Panc1 (cell line): ENCODE data around the gene CA10.

Experiments
- CTCF ChIP-seq: fragments of 450-650 bp; IDR thresholded peaks from 2 replicates; pipeline ENCODE4 v1.5.1; 2017; ENCODE audit warnings: mild to moderate bottlenecking
- POLR2AphosphoS5 ChIP-seq: IDR thresholded peaks from 2 replicates; pipeline ENCODE4 v1.6.1; 2012; ENCODE audit warnings: mild to moderate bottlenecking, low read depth, low read length, moderate library complexity
- REST ChIP-seq, 2 experiments: IDR thresholded peaks; 2 replicates each; pipeline ENCODE4 v1.6.1; 2011 to 2012; ENCODE audit warnings: low read depth in 2 of 2, control low read depth in 1 of 2, low read length in 1 of 2, mild to moderate bottlenecking in 1 of 2, moderate library complexity in 1 of 2; ENCODE audit not compliant: insufficient read depth in 1 of 2
- SIN3A ChIP-seq: IDR thresholded peaks from 2 replicates; pipeline ENCODE4 v1.6.1; 2012; ENCODE audit warnings: low read depth, mild to moderate bottlenecking, low read length, moderate library complexity, borderline replicate concordance; ENCODE audit not compliant: insufficient read depth
- TCF7L2 ChIP-seq: IDR thresholded peaks from 2 replicates; pipeline ENCODE4 v1.6.1; 2011; ENCODE audit warnings: mild to moderate bottlenecking, low read depth, low read length, inconsistent platforms

GRCh38 chr17:51746421-51746820 lies 412.1 kb downstream of the CA10 start:
- TF ChIP-seq POLR2AphosphoS5 (no peak), CTCF (no peak), REST (IDR thresholded peaks at IDR 0.05; ENCODE audit: insufficient read depth in 1 of 2, low read depth in 2 of 2, low read length in 1 of 2) (no peak), SIN3A (no peak), TCF7L2 (no peak)
